Lower leg skin (tissue), 4 donors: Measurements from ENCODE around the gene ASS1. TPM values are rescaled to one million over a fixed set of nuclear protein-coding genes. Genes with fewer than 3 reads are reported as not detected.
"Not testable (repeated sequence)": the region's sequence is repeated elsewhere in the genome, so short reads cannot be mapped to it uniquely, and the experiment has no call there.

Experiments
- DNase-seq, 2 donors: peaks; one replicate each; pipeline ENCODE4 v3.0.0-alpha.2; 2019; ENCODE audit warnings: low spot score in 2 of 2
- H3K4me3 ChIP-seq: fragments of 200-600 bp; sonication (generic); 2 replicates; pipeline ENCODE4 v1.5.1; 2017; ENCODE audit warnings: mild to moderate bottlenecking, low read depth; ENCODE audit not compliant: poor library complexity, severe bottlenecking
- POLR2A ChIP-seq, 2 donors: fragments of 450-650 bp; IDR thresholded peaks; one replicate each; pipeline ENCODE4 v1.6.1; 2016 to 2017; ENCODE audit warnings: antibody characterized with exemption in 2 of 2, mild to moderate bottlenecking in 1 of 2, moderate library complexity in 1 of 2
- WGBS, 2 donors: methylation state at CpG; one replicate each; pipeline ENCODE4 v1.1.5; 2018; 5-methylcytosine and 5-hydroxymethylcytosine counted together
- intact Hi-C: fragments of 100-400 bp; cut with DNase I; formaldehyde crosslinking; loops from one replicate; pipeline ENCODE4 v1.15.0; 2023; ENCODE audit warnings: low total_unique reads
- total RNA-seq, 4 donors: library from RNA; depleted of rRNA; stranded (reverse); fragments of >200 nt; gene quantifications; one replicate each; pipeline ENCODE4 v1.1.0, GENCODE V29; 2016
- TF ChIP-seq, protein P1 (sequence below), 3 donors: fragments of 450-650 bp; IDR thresholded peaks; one replicate each; pipeline ENCODE4 v1.5.1; 2016; ENCODE audit warnings: antibody characterized with exemption in 3 of 3, mild to moderate bottlenecking in 3 of 3, moderate library complexity in 2 of 3

Gene ASS1
- total RNA-seq, 4 donors from 2014 or later = 98.7 to 104 (median 103) TPM

DNA sequence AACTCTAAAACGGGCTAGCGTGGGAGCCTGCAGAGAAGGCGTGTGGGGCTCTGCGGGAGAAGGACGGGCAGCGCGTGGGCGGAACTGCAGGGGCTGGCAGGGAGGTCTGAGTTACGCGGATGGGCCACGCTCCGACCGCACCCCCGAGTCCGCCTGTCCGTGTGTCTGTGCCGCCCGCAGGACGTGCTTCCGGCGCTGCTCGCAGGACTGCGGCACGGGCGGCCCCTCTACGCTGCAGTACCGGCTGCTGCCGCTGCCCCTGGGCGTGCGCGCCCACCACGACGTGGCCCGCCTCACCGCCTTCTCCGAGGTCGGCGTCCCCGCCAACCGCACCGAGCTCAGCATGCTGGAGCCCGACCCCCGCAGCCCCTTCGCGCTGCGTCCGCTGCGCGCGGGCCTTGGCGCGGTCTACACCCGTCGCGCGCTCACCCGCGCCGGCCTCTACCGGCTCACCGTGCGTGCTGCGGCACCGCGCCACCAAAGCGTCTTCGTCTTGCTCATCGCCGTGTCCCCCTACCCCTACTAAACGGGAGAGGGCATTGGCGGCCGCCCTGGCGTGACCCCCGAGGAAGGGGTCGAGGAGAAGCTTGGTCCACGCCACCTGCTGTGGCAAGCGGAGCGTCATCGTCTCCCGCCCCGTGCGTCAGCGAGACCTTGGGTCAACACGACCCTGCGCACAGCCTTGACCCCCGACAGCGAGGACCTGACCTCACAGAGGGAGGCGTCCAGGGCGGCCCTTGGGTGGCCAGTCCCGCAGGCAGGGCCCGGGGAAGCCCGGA is 11.4 kb upstream of the ASS1 start:
- intact Hi-C loops = no loop called here
- WGBS, 2 donors = 14 to 17% methylated on average over 46 to 82 of the region's 92 CpGs

DNA sequence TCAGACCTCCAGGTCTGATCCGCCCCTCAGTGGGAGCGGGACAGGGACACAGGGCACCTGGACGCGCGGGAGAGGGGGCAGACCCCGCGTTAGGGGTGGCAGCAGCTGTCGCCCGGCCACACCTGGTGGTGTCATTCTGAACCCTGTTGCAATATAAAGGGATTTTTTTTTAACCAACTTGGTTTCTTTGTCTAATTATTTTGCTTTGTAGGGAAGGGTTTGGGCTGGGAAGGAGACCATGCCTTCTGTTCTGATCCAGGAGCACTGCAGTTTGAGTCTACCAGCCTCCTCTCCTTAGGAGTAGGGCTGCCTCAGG is 10.9 kb upstream of the ASS1 start:
- WGBS, 2 donors = 47 to 70% methylated on average over 9 of the region's 9 CpGs
- no peak overlapping the region for H3K4me3 ChIP-seq
- TF ChIP-seq, protein P1, sequence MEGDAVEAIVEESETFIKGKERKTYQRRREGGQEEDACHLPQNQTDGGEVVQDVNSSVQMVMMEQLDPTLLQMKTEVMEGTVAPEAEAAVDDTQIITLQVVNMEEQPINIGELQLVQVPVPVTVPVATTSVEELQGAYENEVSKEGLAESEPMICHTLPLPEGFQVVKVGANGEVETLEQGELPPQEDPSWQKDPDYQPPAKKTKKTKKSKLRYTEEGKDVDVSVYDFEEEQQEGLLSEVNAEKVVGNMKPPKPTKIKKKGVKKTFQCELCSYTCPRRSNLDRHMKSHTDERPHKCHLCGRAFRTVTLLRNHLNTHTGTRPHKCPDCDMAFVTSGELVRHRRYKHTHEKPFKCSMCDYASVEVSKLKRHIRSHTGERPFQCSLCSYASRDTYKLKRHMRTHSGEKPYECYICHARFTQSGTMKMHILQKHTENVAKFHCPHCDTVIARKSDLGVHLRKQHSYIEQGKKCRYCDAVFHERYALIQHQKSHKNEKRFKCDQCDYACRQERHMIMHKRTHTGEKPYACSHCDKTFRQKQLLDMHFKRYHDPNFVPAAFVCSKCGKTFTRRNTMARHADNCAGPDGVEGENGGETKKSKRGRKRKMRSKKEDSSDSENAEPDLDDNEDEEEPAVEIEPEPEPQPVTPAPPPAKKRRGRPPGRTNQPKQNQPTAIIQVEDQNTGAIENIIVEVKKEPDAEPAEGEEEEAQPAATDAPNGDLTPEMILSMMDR (IDR thresholded peaks at IDR 0.05) = no peak
- TF ChIP-seq POLR2A (IDR thresholded peaks at IDR 0.05) = no peak
- DNase-seq = no peak
- intact Hi-C loops = no loop called here

More for the DNA sequence above, 11.4 kb upstream of the ASS1 start:
- no peak for TF ChIP-seq POLR2A (IDR thresholded peaks at IDR 0.05)
- TF ChIP-seq, protein P1 (IDR thresholded peaks at IDR 0.05) = no peak
- DNase-seq = no peak
- H3K4me3 ChIP-seq = no peak overlapping the region

DNA sequence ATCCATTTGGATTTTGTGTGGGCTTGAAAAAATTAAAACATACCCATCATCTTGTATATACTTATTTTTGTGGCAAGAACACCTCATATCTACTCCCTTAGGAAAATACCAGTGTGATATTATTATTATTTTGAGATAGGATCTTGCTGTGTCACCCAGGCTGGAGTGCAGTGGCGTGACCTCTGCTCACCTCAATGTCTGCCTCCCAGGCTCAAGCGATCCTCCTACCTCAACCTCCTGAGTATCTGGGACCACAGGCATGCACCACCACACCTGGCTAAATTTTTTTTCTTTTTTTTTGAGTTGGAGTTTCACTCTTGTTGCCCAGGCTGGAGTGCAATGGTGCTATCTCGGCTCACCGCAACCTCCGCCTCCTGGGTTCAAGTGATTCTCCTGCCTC is 10.1 kb upstream of the ASS1 start:
- H3K4me3 ChIP-seq, DNase-seq, intact Hi-C loops: not testable (repeated sequence)
- WGBS, 2 donors = 94% methylated on average over 5 of the region's 5 CpGs

DNA sequence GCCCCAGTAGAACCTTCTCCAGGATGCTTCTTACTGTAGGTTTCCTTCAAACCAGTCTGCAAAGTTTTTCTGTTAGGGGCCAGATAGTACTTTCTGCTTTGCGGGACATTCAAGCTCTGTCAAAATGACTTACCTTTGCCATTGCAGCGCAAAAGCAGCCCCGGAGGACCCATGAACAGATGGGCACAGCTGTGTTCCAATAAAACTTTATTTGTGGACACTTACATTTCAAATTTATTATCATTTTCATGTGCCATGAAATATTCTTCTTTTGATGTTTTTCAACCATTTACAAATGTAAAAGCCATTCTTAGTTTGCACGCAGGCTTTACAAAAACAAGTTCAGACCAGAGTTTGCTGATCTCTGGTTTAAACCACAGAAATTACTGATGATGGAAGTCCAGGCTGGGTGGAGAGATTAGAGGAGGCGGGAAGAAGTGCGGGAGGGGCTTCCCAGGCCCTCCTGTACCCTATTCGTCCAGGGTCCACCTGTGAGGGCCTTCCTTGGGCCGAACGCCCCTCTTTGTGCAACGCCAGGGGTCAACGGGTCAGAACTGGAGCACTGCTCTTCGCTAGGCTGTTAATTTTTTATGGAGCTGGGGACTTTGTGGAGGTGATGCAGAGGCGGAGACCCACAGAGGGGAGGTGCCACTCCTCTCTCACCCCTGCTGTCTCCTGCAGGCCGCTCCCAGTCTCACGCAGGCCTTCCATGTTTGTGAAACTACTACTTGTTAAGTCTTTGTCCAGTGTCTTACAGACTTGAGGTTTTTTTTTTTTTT is 7.6 kb upstream of the ASS1 start:
- intact Hi-C loops = no loop called here
- TF ChIP-seq POLR2A (IDR thresholded peaks at IDR 0.05) = no peak
- TF ChIP-seq, protein P1 (IDR thresholded peaks at IDR 0.05) = no peak
- DNase-seq = no peak
- no peak overlapping the region for H3K4me3 ChIP-seq
- WGBS, 2 donors = 77 to 79% methylated on average over 15 of the region's 15 CpGs

DNA sequence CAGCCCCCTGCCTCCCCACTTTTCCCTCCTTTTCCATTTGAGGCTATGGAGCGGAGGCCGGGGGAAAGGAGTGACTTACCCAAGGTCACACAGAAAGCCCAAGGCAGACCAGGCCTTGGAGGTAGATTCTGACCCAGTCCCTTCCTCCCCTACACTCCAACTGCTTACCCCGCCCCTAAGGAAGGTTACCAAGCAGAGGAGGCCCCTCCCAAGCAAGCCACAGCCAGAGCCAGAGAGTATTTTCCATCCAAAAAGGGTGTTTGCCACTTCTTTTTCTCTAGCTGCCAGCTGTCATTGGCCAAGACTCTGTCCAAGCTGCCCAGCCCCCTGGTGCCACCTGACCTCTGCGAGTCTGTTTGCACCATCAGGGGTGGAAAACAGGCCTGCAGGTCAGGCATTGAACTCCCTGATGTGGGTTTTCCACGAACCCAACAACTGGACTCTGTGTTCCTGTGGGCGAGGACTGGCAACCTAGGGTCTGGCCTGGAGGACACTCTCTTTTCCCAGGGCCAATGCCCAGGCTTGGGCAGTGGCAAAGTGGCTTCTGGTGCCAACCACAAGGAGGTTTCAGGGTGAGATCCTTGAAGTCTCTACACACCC is 6.3 kb upstream of the ASS1 start:
- DNase-seq = no peak
- intact Hi-C loops = no loop called here
- WGBS, 2 donors = 74 to 84% methylated on average over 5 to 6 of the region's 6 CpGs
- no peak overlapping the region for H3K4me3 ChIP-seq
- TF ChIP-seq, protein P1 (IDR thresholded peaks at IDR 0.05) = no peak
- no peak for TF ChIP-seq POLR2A (IDR thresholded peaks at IDR 0.05)

DNA sequence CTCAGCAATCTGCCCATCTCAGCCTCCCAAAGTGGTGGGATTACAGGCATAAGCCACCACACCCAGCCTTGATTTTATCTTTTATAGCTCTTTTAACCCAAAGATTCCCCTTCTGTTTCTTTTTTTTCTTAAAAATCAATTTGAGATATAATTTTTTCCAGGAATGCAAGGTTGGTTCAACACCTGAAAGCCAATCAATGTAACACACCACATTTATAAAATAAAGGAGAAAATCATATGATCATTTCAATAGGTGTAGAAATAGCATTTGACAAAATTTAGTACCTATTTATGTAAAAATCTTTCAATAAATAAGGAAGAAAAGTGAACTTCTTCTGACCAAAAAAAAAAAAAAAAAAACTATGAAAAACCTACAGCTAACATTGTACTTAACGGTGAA is 3.7 kb upstream of the ASS1 start:
- DNase-seq = no peak
- no peak overlapping the region for H3K4me3 ChIP-seq
- TF ChIP-seq, protein P1 (IDR thresholded peaks at IDR 0.05) = no peak
- TF ChIP-seq POLR2A (IDR thresholded peaks at IDR 0.05) = no peak
- intact Hi-C loops = no loop called here
- 97 to 100% methylated on average over 1 of the region's 1 CpG for WGBS, 2 donors
